Measurements from ENCODE around the gene LZTR1. TPM values are rescaled to one million over a fixed set of nuclear protein-coding genes. Genes with fewer than 3 reads are reported as not detected.

LZTR1 gene
- polyA plus RNA-seq, 1 of the 3 experiments (the other 2 are of a cell fraction) = 37.7 TPM

DNA sequence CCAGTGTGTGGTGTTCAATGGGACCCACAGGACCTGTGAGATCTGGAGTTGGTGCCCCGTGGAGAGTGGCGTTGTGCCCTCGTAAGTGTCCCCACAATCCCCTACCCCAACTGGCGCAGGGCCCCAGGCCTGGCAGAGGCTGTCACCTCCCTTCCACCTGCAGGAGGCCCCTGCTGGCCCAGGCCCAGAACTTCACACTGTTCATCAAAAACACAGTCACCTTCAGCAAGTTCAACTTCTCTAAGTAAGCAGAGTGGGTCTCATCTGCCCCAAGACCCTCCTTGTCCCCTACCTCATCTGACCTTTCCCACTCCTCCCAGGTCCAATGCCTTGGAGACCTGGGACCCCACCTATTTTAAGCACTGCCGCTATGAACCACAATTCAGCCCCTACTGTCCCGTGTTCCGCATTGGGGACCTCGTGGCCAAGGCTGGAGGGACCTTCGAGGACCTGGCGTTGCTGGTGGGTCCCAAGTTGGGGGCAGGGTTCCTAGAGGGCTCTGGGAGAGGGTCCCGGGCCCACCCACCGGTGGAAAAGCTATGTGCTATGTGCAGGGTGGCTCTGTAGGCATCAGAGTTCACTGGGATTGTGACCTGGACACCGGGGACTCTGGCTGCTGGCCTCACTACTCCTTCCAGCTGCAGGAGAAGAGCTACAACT, 41.0 kb downstream of the LZTR1 start:
- Histone ChIP-seq H3F3A (replicated peaks; ENCODE audit: insufficient read depth) (no peaks in the 10 kb centered on the region), H3K79me2 (ENCODE audit: insufficient read depth) (no peaks in the 10 kb centered on the region), H3K9ac (no peak overlapping the region), H3K36me3 (replicated peaks in 1 of 2; ENCODE audit: control insufficient read depth in 1 of 2, insufficient read depth in 2 of 2, low read length in 1 of 2) (no peaks in the 10 kb centered on the region), H3K9me3 (no peaks in the 10 kb centered on the region), H2AFZ (ENCODE audit: low read depth) (no peak overlapping the region), H3K27me3 (ENCODE audit: insufficient read depth) (no peaks in the 10 kb centered on the region), H3K27ac (ENCODE audit: low read depth in 2 of 2, low read length in 1 of 2) (no peak overlapping the region; a peak in 1 of 4 replicates), H4K20me1 (ENCODE audit: insufficient read depth) (no peaks in the 10 kb centered on the region), H3K9me2 (no peaks in the 10 kb centered on the region), H3K4me3 (ENCODE audit: low read depth in 2 of 2, low read length in 1 of 2) (no peak overlapping the region), H3K4me2 (no peak overlapping the region), H3K4me1 (ENCODE audit: control insufficient read depth in 1 of 2, insufficient read depth in 2 of 2, low read depth in 1 of 2, low read length in 1 of 2) (peaks cover 0 to 28% of the 10 kb centered on the region in 2 experiments; a peak in 1 of 4 replicates)
- WGBS (ENCODE audit: low lambda C conversion rate) = 74% methylated on average over 11 of the region's 13 CpGs
- TF ChIP-seq, protein P1, sequence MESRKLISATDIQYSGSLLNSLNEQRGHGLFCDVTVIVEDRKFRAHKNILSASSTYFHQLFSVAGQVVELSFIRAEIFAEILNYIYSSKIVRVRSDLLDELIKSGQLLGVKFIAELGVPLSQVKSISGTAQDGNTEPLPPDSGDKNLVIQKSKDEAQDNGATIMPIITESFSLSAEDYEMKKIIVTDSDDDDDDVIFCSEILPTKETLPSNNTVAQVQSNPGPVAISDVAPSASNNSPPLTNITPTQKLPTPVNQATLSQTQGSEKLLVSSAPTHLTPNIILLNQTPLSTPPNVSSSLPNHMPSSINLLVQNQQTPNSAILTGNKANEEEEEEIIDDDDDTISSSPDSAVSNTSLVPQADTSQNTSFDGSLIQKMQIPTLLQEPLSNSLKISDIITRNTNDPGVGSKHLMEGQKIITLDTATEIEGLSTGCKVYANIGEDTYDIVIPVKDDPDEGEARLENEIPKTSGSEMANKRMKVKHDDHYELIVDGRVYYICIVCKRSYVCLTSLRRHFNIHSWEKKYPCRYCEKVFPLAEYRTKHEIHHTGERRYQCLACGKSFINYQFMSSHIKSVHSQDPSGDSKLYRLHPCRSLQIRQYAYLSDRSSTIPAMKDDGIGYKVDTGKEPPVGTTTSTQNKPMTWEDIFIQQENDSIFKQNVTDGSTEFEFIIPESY (IDR thresholded peaks at IDR 0.05; ENCODE audit: borderline replicate concordance, low read depth) = no peak
- TF ChIP-seq TEAD4 (IDR thresholded peaks at IDR 0.05; ENCODE audit: borderline replicate concordance, insufficient read depth) = no peak
- no peak for TF ChIP-seq FOXM1 (IDR thresholded peaks at IDR 0.05; ENCODE audit: low read depth)
- TF ChIP-seq GATA2 (CRISPR knock-in tag; IDR thresholded peaks at IDR 0.05) = no peak
- TF ChIP-seq, protein P2, sequence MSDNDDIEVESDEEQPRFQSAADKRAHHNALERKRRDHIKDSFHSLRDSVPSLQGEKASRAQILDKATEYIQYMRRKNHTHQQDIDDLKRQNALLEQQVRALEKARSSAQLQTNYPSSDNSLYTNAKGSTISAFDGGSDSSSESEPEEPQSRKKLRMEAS (IDR thresholded peaks at IDR 0.05; ENCODE audit: low read depth) = no peak
- CTCF ChIA-PET = no interaction called here
- POLR2A ChIA-PET = no interaction called here
- DNase-seq = no peak

DNA sequence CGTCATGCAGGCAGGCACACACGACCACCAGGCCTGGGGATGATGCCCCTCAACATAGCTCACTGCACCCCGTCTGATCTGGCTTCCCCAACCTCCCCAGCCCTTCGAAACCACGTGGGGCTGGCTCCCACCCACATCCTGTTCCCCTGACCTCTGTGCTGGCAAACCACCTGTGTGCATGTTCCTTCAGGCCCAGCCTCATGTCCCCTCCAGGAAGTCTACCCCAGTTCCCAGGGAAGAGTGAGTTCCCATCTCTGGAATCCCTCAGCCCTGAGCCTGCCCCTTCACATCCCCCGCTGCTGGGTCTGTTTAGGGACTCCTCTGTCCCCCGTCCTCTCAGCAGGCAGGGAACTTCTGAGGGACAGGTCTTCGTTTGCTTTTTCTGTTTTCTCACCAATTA, 43.2 kb downstream of the LZTR1 start:
- no peaks in the 10 kb centered on the region for H3K9me3 ChIP-seq
- H3K9me2 ChIP-seq = no peaks in the 10 kb centered on the region
- peaks cover 0 to 29% of the 10 kb centered on the region in 2 experiments; a peak in 1 of 4 replicates for H3K4me1 ChIP-seq (ENCODE audit: control insufficient read depth in 1 of 2, insufficient read depth in 2 of 2, low read depth in 1 of 2, low read length in 1 of 2)
- CTCF ChIA-PET = no interaction called here
- H3K27me3 ChIP-seq (ENCODE audit: insufficient read depth) = no peaks in the 10 kb centered on the region
- no peak overlapping the region for H3K27ac ChIP-seq (ENCODE audit: low read depth in 2 of 2, low read length in 1 of 2)
- no peak overlapping the region for H3K4me2 ChIP-seq
- no peaks in the 10 kb centered on the region for H3K79me2 ChIP-seq (ENCODE audit: insufficient read depth)
- no peak for TF ChIP-seq GABPA (IDR thresholded peaks at IDR 0.05; ENCODE audit: low read depth)
- TF ChIP-seq, protein P3, sequence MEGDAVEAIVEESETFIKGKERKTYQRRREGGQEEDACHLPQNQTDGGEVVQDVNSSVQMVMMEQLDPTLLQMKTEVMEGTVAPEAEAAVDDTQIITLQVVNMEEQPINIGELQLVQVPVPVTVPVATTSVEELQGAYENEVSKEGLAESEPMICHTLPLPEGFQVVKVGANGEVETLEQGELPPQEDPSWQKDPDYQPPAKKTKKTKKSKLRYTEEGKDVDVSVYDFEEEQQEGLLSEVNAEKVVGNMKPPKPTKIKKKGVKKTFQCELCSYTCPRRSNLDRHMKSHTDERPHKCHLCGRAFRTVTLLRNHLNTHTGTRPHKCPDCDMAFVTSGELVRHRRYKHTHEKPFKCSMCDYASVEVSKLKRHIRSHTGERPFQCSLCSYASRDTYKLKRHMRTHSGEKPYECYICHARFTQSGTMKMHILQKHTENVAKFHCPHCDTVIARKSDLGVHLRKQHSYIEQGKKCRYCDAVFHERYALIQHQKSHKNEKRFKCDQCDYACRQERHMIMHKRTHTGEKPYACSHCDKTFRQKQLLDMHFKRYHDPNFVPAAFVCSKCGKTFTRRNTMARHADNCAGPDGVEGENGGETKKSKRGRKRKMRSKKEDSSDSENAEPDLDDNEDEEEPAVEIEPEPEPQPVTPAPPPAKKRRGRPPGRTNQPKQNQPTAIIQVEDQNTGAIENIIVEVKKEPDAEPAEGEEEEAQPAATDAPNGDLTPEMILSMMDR (IDR thresholded peaks at IDR 0.05) = no peak
- no peak for TF ChIP-seq FOSL2 (IDR thresholded peaks at IDR 0.05; ENCODE audit: borderline replicate concordance, low read depth)
- TF ChIP-seq FOXM1 (IDR thresholded peaks at IDR 0.05; ENCODE audit: low read depth) = no peak
- TF ChIP-seq, protein P4, sequence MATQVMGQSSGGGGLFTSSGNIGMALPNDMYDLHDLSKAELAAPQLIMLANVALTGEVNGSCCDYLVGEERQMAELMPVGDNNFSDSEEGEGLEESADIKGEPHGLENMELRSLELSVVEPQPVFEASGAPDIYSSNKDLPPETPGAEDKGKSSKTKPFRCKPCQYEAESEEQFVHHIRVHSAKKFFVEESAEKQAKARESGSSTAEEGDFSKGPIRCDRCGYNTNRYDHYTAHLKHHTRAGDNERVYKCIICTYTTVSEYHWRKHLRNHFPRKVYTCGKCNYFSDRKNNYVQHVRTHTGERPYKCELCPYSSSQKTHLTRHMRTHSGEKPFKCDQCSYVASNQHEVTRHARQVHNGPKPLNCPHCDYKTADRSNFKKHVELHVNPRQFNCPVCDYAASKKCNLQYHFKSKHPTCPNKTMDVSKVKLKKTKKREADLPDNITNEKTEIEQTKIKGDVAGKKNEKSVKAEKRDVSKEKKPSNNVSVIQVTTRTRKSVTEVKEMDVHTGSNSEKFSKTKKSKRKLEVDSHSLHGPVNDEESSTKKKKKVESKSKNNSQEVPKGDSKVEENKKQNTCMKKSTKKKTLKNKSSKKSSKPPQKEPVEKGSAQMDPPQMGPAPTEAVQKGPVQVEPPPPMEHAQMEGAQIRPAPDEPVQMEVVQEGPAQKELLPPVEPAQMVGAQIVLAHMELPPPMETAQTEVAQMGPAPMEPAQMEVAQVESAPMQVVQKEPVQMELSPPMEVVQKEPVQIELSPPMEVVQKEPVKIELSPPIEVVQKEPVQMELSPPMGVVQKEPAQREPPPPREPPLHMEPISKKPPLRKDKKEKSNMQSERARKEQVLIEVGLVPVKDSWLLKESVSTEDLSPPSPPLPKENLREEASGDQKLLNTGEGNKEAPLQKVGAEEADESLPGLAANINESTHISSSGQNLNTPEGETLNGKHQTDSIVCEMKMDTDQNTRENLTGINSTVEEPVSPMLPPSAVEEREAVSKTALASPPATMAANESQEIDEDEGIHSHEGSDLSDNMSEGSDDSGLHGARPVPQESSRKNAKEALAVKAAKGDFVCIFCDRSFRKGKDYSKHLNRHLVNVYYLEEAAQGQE (IDR thresholded peaks at IDR 0.05; ENCODE audit: low read depth, low read length) = no peak
- TF ChIP-seq EZH2phosphoT487 (IDR thresholded peaks at IDR 0.05; ENCODE audit: borderline replicate concordance, low read depth) = no peak
- no peak for TF ChIP-seq MXI1 (IDR thresholded peaks at IDR 0.05; ENCODE audit: low read depth, low read length)
- TF ChIP-seq, protein P5, sequence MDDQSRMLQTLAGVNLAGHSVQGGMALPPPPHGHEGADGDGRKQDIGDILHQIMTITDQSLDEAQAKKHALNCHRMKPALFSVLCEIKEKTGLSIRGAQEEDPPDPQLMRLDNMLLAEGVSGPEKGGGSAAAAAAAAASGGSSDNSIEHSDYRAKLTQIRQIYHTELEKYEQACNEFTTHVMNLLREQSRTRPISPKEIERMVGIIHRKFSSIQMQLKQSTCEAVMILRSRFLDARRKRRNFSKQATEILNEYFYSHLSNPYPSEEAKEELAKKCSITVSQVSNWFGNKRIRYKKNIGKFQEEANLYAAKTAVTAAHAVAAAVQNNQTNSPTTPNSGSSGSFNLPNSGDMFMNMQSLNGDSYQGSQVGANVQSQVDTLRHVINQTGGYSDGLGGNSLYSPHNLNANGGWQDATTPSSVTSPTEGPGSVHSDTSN (IDR thresholded peaks at IDR 0.05) = no peak
- WGBS (ENCODE audit: low lambda C conversion rate) = 58% methylated on average over 7 of the region's 8 CpGs
- no peak overlapping the region for H2AFZ ChIP-seq (ENCODE audit: low read depth)
- H3K4me3 ChIP-seq (ENCODE audit: low read depth in 2 of 2, low read length in 1 of 2) = no peak overlapping the region
- H3K9ac ChIP-seq = no peak overlapping the region
- no peaks in the 10 kb centered on the region for H3K36me3 ChIP-seq (replicated peaks in 1 of 2; ENCODE audit: control insufficient read depth in 1 of 2, insufficient read depth in 2 of 2, low read length in 1 of 2)
- no peak for DNase-seq
- no peaks in the 10 kb centered on the region for H4K20me1 ChIP-seq (ENCODE audit: insufficient read depth)
- POLR2A ChIA-PET = no interaction called here
- H3F3A ChIP-seq (replicated peaks; ENCODE audit: insufficient read depth) = no peaks in the 10 kb centered on the region

All from SK-N-SH (cell line).